Esophagus squamous epithelium (tissue), 4 donors: ENCODE measurements around the gene RNF151.

Experiments used
- POLR2A ChIP-seq, 4 donors: fragments of 450-650 bp; IDR thresholded peaks; one replicate each; pipeline ENCODE4 v1.6.1; 2017; ENCODE audit warnings: antibody characterized with exemption in 4 of 4, mild to moderate bottlenecking in 4 of 4, moderate library complexity in 3 of 4
- TF ChIP-seq, protein P1 (sequence below), 6 experiments: fragments of 450-650 bp in 4 of 6; fragments of 200-600 bp in 2 of 6; sonication (generic) in 2 of 6; IDR thresholded peaks; one replicate each; pipeline ENCODE4 v1.5.1; 2016 to 2019; ENCODE audit warnings: antibody characterized with exemption in 6 of 6, mild to moderate bottlenecking in 4 of 6, moderate library complexity in 4 of 6

DNA sequence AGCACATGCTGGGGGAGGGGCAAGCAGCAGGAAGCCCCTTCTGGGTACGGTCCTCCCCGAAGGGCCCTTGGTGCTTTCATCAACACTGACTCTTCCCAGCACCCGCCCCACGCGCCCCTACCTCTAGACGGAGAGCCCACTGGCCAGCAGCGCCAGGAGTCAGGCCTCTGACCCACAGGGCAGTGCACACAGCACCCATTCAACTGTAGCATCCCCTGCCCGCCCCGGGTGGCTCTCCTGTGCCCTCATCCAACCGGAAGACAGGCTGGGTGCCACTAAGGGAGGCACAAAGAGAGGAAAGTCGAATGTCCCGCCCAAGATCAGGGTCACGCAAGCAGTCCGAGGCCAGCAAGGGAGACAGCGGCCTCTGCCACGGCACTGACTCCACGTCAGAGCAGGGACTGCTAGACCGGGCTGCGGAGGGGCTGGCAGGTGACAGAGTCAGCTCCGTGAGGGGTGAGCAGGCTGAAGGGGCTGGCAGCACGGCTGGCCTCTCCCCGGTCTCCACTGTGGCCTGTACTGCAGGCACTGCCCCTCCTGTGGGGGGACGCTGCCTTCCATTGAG is 33.5 kb upstream of the RNF151 start:
- TF ChIP-seq, protein P1, sequence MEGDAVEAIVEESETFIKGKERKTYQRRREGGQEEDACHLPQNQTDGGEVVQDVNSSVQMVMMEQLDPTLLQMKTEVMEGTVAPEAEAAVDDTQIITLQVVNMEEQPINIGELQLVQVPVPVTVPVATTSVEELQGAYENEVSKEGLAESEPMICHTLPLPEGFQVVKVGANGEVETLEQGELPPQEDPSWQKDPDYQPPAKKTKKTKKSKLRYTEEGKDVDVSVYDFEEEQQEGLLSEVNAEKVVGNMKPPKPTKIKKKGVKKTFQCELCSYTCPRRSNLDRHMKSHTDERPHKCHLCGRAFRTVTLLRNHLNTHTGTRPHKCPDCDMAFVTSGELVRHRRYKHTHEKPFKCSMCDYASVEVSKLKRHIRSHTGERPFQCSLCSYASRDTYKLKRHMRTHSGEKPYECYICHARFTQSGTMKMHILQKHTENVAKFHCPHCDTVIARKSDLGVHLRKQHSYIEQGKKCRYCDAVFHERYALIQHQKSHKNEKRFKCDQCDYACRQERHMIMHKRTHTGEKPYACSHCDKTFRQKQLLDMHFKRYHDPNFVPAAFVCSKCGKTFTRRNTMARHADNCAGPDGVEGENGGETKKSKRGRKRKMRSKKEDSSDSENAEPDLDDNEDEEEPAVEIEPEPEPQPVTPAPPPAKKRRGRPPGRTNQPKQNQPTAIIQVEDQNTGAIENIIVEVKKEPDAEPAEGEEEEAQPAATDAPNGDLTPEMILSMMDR (IDR thresholded peaks at IDR 0.05): no peak
- no peak for TF ChIP-seq POLR2A (IDR thresholded peaks at IDR 0.05)
